Hematopoietic multipotent progenitor cell treated with erythropoietin and hydrocortisone succinate and interleukin-3 and kit ligand, for 15 days (in vitro differentiated cells): ENCODE measurements around the gene TMEM119.
"Not testable (repeated sequence)": the region's sequence is repeated elsewhere in the genome, so short reads cannot be mapped to it uniquely, and the experiment has no call there.

ENCODE experiments used
- DNase-seq: peaks from one replicate; pipeline ENCODE4 v3.0.0-alpha.2; 2015; ENCODE audit warnings: low spot score

Gene TMEM119

DNA sequence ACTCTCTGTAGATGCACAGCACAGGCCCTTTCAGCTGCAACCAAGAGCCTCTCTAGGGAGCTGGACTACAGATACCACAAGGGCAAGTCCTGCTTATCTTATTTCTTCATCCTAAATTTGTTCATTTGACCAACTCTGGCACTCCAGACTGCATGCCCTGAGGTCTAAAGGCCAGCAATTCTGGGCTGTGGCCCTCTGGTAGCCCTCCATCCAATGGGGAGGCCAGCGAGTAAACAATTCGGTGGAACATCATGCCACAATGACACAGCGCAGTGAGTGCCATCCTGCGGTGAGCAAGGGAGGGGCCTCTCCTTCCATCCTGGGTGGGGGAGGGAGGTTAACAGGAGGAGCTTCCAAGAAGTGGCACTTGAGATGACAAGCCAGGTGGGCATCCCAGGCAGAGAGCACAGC lies 36.5 kb upstream of the TMEM119 start:
- peak; percentile 73 for DNase-seq

DNA sequence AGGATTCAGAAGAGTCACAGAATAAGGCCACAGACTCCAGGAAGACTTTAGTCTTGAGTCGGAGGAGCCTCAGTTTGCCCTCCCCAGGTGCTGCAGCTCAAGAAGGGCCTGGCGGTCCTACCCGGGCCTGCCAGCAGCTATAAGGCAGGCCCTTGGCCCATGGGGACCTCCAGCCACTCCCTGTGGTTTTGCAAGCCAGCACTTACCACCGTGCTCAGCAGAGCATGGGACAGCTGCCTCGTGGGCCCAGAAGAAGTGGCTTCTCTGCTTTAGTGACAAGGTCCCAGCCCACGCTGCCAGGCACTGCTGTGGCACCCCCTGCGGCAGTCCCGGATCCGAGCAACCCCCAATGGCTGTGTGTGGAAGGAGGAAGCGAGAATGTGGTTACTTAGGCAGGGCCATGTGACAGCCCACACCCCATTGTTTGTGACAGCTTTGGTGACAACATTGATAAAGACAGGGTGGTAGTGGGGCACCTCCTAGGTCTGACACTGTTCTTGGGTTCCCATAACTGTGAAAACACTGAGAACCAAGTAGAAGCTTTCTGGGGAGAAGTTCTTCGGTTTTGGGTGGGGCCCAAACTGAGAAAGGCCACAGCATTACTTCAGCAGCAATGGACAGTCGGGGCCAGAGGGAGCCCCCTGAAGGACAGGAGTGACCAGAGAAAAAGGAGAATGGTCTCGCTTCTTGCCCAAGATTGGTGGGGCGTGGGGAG lies 35.8 kb upstream of the TMEM119 start, which contains the start of gene SELPLG:
Gene SELPLG (minus strand): TSS at position 361 of the 715 bp plus-strand sequence. CDS start 9,587 bp downstream, outside the sequence.
- DNase-seq = peak; percentile 45

DNA sequence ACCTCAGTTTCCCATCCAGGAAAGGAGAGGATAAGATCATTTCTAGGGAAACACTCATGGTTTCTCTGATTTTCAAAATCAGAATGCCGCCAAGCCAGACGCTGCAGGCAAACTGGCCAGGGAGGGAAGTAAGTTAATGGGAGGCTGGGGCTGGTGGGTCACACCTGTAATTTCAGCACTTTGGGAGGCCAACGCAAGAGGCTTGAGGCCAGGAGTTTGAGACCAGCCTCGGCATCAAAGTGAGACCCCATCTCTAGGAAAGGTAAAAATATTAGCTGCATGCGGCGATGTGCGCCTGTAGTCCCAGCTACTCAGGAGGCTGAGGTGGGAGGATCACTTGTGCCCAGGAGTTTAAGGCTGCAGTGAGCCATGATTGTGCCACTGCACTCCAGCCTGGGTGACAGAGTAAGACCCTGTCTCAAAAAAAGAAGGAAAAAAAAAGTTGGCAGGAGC lies 35.2 kb upstream of the TMEM119 start:
- DNase-seq = no peak

DNA sequence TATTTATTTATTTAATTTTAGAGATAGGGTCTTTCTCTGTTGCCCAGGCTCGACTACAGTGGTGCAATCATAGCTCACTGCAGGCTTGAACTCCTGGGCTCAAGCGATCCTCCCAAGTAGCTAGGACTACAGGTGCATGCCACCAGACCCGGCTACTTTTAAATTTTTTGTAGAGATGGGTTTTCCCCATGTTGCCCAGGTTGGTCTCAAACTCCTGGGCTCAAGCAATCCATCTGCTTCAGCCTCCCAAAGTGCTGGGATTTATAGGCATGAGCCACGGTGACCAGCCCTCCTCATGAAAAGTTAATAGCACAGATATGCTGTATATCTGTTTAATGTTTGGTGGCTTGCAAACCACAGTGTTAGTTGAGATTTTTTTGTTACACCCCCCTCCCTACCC lies 33.4 kb upstream of the TMEM119 start:
- DNase-seq = not testable (repeated sequence)

DNA sequence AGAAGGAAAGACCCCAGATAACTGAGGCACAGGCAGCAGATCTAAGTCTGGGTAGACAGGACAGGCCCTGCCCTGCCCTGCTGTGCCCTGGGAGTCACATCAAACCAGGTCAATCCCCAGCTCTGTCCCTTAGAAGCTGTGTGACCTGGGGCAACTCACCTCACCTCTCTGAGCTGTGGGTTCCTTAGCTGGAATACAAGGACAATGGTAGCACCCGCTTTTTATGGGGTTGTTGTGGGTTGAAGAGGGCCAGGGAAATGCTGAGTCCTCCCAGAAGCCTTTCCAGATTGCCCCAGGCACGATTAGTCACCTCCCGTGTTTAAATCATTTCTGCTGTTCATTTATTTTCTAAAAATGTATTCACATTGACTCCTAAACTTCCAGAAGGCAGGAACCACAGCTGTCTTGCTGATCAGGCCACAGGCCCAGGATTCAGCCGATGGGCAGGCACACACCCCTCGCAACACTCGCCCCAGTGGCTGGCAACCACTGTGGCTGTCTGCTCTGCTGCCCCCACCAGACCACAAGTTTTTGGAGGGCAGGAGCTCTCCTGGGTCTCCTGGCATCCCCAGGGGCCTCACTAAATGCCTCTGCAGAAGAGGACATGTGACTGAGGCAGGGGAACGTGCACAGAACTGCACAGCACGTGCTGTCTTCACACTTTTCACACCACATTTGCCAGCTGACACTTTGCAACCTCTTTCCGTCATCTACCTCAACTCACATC lies 32.8 kb upstream of the TMEM119 start:
- DNase-seq = peak; percentile 37

DNA sequence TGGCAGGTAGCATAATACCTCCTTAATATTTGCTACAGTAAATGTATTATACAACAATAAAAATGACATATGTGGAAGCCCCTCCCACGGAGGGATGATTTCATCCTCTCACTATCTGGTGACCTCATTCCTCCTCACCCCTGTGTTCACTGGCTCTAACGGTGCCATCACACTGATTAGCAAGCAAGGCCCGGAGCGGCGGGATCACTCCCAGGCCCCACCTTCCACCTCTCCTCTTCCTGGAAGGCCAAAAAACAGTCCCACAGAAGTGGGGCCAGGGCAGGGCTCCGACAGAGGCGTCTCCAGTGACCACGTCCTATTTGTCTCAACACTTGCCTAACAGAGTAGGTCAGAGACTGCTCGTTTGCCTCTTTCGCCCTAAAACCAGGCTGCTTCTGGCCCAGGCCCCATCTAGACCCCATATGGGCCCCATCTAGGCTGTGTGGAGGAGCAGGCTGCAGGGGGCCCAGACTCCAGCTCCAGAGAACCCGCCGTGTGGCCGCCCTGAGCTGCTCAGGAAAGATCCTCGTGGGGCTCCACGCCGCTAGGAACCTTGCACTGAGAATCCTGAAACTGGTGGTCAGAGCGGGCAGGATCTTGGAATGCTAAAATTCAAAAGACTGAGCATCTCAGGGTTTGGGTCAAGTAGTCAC lies 32.1 kb upstream of the TMEM119 start:
- DNase-seq = peak; percentile 80

DNA sequence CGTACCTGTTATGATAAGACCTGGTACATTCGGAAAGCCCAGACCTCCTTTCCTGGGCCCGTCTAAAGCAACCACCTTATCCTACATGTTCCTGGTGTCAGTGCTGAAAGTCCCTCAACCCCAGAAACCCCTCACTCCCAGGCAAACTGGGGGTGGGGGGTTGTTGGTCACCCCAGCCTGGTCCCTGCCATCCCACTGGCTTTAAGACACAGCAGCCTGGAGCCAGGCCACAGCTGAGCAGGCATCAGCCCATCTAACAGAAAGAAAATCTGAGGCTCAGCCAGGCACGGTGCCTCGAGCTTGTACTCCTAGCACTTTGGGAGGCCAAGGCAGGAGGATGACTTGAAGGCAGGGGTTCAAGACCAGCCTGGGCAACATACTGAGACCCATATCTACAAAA lies 31.3 kb upstream of the TMEM119 start:
- DNase-seq = peak; percentile 46

DNA sequence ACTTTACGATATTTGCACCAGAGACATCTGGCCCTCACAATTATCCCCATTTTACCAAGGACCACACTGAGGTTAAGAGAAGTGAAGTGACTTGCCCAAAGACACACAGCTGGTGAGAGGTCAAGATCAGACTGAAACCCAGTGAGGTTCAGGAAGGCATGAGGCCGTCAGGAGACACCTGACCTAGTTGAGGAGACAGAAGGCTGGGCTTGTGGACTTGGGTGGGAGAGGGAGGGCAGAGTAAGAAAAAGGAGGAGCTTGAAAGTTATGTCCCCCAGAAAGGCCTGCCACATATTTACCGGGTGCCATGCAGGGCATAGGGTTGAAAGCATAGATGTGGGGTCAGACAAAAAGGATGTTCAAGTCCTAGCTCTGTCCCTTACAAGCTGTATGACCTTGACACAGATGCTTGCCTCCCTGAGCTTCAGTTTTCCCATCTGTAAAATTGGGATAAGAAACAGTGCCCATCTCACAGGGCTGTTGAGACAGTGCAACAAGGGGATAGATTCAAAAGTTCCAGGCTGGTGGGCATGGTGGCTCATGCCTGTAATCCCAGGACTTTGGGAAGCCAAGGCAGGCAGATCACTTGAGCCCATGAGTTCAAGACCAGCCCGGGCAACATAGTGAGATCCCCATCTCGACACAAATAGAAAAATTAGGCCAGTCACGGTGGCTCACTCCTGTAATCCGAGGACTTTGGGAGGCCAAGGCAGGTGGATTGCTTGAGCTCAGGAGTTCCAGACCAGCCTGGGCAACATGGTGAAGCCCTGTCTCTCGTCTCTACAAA lies 29.4 kb upstream of the TMEM119 start:
- no peak for DNase-seq

DNA sequence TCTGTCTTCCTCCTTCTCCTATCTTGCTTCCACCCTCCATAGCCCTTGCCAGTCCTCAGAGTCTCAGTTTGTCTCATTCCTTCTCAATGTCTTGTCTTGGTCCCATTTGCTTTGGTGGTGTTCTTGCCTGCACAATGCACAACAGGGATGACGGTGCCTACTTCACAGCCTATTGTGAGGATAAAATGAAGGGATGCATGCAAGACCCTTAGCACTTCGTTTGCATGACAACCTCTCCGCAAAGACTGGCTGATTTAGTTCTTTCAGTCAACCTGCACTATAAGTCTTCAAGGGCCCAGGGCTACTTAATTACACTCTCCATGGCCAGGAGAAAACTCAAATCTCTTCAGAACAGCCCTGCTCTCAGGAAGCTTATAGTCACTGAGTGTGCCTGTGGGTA lies 27.3 kb upstream of the TMEM119 start:
- DNase-seq = no peak

DNA sequence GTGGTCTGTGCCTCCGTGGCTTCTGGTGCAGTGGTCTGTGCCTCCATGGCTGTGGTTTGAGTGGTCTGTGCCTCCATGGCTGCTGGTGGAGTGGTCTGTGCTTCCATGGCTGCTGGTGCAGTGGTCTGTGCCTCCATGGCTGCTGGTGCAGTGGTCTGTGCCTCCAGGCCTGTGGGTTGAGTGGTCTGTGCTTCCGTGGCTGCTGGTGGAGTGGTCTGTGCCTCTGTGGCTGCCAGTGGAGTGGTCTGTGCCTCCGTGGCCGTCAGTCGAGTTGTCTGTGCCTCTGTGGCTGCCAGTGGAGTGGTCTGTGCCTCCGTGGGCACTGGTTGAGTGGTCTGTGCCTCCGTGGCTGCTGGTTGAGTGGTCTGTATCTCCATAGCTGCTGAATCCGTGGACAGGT lies 25.7 kb upstream of the TMEM119 start:
- no peak for DNase-seq

DNA sequence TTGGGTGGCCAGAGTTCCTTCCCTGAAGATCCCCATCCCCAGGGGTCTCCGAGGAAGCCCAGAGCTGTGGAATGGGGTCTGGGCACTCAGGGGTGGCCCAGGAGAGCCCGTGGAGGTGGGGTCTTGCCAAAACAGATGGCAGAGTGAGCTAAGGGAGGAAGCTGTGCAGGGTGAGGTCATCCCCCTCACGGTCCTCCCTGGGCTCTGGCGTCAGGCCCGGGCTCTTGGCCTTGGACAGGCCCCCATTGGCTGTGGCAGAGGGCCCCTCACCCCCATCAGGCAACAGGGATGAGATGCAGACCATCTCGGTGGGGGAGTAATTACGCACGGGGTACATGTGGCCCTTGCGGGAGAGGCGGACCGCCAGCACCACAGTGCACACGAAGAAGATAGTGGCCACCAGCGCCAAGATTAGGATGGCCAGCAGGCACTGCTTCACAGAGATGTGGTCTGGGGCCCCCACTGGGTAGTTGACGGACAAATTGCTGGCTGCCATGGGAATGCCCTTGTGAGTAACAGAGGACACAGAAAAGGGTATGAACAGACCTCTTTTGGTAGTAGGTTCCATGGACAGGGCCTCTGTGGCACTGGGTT lies 25.1 kb upstream of the TMEM119 start:
- DNase-seq = no peak

DNA sequence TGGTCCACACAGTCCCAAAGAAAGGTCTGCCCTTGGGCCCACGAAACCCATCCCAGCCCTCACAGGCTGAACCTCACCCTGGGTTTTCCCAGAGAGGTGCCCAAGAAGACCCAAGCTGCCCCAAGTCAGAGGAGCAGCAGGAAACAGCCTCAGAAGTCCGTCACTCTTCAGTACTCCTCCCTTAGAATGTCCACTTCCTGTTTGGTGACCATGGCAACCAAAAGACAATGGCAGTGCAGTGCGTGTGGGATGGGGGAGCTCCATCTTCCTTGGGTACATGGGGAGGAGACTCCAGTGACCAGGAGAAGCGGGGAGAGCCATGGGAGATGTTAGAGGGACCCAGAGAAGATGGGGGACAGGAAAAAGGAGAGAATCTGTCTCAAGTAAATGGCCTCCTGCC lies 24.5 kb upstream of the TMEM119 start:
- DNase-seq = no peak

DNA sequence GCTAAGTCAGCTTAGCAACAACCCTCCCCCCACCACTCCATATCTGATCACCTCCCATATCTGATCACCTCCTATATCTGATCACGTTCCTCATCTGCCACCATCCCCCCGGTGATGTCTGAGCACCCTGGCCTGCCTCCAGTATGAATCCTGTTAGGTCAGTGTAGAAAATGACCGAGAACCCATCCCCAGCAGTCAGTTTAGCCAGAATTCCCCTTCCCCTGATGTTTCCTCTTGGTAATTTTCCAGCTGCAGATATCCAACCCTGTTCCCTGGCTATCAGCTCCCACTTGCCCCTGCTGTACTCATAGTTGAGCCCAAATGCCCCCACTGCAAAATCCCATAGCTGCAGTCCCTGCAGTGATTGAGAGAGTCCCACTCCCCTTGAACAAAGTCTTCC lies 23.3 kb upstream of the TMEM119 start:
- no peak for DNase-seq

DNA sequence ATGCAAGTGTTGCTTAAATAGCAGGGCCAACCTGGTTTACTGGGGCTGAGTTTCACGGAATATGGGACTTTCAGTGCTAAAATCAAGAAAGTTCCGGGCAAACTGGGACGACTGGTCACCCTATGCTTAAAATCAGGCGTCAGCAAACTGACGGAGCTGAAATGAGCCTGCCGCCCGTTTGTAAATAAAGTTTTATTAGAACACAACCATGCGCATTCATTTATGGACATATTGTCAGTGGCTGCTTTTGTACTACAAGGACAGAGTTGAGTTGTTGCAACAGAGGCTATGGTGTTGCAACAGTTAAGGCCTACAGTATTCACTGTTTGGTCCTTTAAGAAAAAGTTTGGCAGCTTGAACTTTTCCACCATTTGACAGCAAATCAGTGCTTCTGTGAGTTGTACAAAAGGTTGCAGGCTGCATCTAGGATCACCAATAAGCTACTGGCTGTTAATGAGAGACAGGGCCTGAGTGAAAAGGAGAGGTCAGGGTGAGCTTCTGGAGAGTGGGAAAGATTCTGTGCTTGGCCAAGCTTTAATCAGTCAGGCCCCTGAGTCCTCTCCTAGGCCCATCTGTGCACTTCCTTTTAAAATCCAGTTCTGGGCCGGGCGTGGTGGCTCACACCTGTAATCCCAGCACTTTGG lies 22.5 kb upstream of the TMEM119 start:
- DNase-seq = no peak

DNA sequence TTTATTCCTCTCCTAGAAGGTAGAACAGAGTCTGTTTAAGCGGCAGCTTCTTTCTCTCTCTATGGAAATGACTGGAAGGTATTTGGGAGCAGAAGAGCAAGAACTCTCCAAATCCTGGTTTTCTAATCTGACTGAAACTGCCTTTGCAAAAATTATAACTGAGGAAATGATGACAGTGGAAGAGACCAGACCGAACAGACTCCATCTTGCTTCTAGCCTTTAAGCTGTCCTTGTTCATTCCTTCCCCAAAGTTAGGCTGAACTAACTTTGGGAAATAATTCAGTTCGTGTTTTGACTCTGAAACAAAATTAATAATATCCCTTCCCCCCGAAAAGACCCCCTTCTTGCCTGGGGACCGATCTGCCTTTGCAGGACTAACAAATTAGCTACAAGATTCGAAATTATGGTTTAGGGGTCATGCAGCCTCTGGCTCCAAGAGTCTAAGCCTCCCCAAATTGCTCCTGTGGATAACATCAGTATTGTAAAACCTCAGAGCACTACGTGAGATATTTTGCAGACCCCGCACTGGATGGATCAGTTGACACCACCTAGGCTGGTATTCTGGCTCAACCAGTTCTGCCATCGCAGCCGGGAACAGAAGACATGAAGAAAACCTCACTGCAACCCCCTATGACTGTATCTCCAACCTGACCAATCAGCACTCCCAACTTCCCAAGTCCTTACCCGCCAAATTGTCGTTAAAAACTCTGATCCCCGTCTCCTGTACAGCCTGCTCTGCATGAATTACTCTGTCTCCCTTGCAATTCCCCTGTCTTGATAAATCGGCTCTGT lies 21.7 kb upstream of the TMEM119 start:
- no peak for DNase-seq

DNA sequence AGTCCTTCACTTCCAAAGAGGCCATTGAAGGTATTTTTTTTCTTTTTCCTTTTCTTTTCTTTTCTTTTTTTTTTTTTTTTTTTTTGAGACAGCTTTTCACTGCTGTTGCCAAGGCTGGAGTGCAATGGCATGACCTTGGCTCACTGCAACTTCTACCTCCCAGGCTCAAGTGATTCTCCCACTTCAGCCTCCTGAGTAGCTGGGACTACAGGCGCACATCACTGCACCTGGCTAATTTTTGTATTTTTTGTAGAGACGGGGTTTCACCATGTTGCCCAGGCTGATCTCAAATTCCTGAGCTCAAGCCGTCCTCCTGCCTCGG lies 21.0 kb upstream of the TMEM119 start:
- not testable (repeated sequence) for DNase-seq

DNA sequence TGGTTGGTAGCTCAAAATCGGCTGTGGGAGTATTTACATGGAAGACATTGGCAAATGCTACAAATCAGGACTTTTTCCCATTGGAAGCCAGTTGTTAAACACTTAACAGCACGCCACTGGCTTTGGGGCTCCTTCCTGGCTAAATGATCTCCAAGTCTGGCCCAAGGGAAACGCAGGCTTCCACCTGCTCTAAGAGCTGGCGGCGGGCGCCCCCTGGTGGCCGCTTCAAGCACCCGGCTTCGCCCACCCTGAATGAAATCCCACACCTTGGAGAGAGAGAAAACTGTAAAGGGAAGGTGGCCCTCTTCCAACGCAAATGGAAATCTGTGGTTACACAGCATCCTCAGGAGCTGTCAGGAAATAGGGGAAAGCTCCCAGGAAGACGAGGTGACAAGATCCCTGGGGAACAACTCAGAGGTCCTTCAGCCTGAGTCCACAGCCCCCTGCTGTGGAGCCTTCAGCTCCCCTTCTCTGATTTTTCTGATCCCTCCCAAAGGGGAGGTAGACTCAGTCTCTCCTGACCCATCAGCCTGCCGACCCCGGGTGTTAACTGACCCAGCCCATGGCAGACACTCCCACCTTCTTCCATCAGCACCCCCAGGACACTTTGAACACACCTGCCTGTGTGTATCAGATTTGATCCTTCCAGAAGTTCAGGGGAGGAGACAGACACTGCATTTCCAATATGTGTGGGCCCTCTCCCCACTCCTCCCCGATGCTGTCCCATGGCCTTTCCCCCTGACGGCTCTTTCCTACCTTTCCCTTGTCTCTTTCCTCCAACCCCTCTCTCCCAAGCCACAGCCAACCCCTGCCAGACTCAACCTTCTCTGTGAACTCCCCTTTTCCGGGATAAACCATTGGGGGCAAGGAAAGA lies 20.4 kb upstream of the TMEM119 start:
- peak; percentile 85 for DNase-seq

DNA sequence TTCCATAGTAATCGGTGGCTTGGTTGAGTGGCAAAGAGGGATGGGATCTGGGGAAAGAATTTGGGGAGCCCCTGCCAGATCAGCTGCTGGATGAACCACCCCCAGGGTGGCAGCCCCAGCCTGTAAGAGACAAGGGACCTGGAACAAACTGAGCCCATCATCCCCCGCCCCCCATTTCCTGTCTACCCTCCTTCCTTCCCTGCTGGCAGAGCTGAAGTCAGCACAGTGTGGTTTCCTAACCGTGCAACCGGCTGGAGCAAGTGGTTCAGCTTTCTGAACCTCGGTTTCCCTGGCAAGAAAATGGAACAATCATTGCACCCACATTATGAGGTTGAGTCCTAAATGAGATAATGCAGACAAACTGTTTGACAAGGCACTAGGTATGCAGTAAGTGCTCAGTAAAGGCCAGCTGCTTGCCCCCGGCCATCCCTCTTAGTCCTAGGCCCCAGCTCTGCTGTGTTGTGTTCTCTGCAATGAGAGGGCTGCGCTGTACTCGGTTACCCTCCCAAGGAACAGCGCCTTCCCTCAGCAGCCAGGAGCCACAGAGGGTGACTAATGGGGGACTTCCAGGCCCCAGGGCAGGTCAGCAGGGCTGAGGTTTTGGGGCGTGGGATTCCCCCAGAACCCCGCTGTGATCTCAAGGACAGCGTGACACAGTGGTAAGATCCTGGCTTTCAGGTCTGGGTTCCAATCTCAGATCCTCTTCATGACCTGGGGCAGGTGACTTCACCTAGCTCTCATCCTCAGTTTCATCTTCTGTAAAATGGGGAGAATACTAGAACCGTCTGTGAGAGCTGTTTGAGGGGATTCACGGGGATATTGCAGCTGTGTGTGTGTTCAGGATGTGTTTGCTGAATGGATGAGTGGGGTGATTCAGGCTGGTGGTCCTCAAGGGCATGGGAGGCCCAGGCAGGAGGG lies 19.3 kb upstream of the TMEM119 start:
- DNase-seq = no peak
